H54 (cell line): ENCODE measurements around the gene STEEP1.
A peak's percentile ranks its signal among the peaks of the same experiment; 100 is the strongest.

ENCODE experiments used
- DNase-seq: peaks from one replicate; pipeline ENCODE4 v3.0.0; 2011; ENCODE audit warnings: low spot score, mixed read lengths; ENCODE audit not compliant: insufficient read length
- FAIRE-seq: peaks from 3 replicates; lab custom pipeline; 2011; peaks lifted over from hg19 to GRCh38; lab: Jason Lieb, UNC
- POLR2A ChIP-seq: IDR thresholded peaks from 2 replicates; pipeline ENCODE4 v1.6.1; 2011; ENCODE audit warnings: low read depth, mild to moderate bottlenecking, low read length

Gene STEEP1

GRCh38 chrX:119565107-119565663 lies at the start of gene STEEP1:
TSS of gene STEEP1 (minus strand) at chrX:119565409. CDS start at chrX:119565355, 54 bp downstream.
- DNase-seq: peak; percentile 78
- FAIRE-seq: peak; percentile 92
- TF ChIP-seq POLR2A: peak; percentile 41; the same call in 1 of the 2 replicates

GRCh38 chrX:119614776-119615175 lies 49.6 kb upstream of the STEEP1 start:
- no peak for TF ChIP-seq POLR2A
- DNase-seq: no peak
- no peak for FAIRE-seq

DNA sequence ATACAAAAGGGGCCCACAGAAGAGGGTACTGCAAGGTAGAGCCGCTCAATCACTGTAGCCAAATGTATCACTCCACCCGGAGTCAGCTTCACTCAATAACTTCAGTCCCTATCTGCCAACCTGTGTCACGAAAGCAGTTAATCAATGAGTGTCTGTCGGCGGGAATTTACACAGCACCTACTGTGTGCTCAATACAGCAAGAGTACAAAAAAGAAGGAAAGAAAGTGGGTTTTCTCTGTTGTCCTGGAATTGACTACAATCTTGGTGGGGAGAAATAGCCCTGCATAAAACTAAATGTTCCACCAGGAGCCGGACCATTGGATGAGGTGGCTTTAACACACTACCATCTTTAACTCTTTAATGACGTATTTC lies 41.8 kb upstream of the STEEP1 start:
- no peak for FAIRE-seq
- DNase-seq: no peak
- no peak for TF ChIP-seq POLR2A

- peak; percentile 78 for TF ChIP-seq POLR2A
- peak; percentile 72 for DNase-seq
- FAIRE-seq: peak; percentile 93
These were observed 41.2 kb upstream of the STEEP1 start, which contains the start of gene NKRF for GRCh38 chrX:119606280-119607017. TSS of gene NKRF (minus strand) at chrX:119606424.

GRCh38 chrX:119605464-119606279 lies 40.5 kb upstream of the STEEP1 start:
- no peak for TF ChIP-seq POLR2A
- FAIRE-seq: no peak
- no peak for DNase-seq

GRCh38 chrX:119604766-119605463 lies 39.7 kb upstream of the STEEP1 start:
- TF ChIP-seq POLR2A: no peak
- no peak for FAIRE-seq
- no peak for DNase-seq

- FAIRE-seq: no peak
These were observed 37.6 kb upstream of the STEEP1 start for GRCh38 chrX:119602701-119603255.

GRCh38 chrX:119589810-119590209 lies 24.6 kb upstream of the STEEP1 start:
- DNase-seq (no peak), FAIRE-seq (no peak)
- TF ChIP-seq POLR2A: no peak

More at GRCh38 chrX:119602701-119603255, 37.6 kb upstream of the STEEP1 start:
- no peak for DNase-seq
- TF ChIP-seq POLR2A: no peak

- DNase-seq (no peak), FAIRE-seq (no peak)
- no peak for TF ChIP-seq POLR2A
These were observed 18.3 kb upstream of the STEEP1 start for GRCh38 chrX:119583431-119584059.

- FAIRE-seq: no peak
- no peak for TF ChIP-seq POLR2A
- no peak for DNase-seq
These were observed 14.2 kb upstream of the STEEP1 start for GRCh38 chrX:119579414-119579813.

DNA sequence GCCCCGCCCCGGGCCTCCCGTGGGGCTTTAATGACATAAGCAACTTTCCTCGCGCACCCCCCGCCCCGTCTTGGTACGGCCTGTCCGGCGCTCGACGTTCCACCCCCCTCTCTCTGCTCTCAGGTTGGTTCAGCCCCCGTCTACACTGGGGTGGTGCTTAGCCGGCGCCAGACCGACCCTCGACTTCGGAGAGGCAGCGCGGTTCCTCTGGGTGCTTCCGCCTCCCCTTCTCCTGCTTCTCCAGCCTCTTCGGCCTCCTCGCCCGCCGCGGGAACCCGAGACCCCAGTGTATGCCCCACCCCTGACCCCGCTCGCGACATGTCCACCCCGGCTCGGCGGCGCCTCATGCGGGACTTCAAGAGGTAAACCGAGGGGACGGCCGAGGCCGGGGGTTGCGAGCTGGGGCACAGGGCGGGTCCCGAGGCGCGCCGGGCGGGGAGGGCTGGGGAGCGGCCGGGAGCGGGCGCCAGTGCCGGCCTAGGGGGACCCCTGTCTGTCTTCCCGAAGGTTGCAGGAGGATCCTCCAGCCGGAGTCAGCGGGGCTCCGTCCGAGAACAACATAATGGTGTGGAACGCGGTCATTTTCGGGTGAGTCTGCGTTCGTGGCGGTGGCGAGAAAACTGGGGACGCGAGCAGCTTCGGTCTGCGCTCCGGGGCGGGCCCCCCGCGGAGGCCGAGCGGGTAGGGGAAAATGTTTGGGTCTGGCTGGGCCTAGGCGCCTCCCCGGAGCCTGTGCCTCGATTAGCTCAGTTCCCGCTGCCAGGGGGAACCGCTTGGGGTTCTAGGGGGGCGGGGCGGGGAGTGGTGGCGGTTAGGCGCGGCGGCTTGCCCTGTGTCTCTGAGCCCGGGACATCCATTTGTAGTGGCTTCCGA lies 9.4 kb upstream of the STEEP1 start, which contains the start of gene UBE2A:
TSS of gene UBE2A (plus strand) at position 170 of the 873 bp plus-strand sequence. CDS start at position 319, 149 bp downstream.
- DNase-seq (peak; percentile 81), FAIRE-seq (peak; percentile 76)
- peak; percentile 96 for TF ChIP-seq POLR2A
